OCI-LY3 (cell line): Measurements from ENCODE around the gene SIRT3.

Source experiments
- CTCF ChIP-seq: fragments of 200-600, 300-600 bp; sonication (generic); IDR thresholded peaks from 2 replicates; pipeline ENCODE4 v1.5.1; 2014; ENCODE audit warnings: antibody characterized with exemption, low read length, low read depth
- EZH2phosphoT487 ChIP-seq: fragments of 200-600 bp; shearing (Covaris generic); IDR thresholded peaks from 2 replicates; pipeline ENCODE4 v1.6.1; 2018; ENCODE audit warnings: antibody characterized with exemption, mixed run types, low read depth

GRCh38 chr11:272195-272930, 36.2 kb upstream of the SIRT3 start:
- TF ChIP-seq CTCF = no peak
- TF ChIP-seq EZH2phosphoT487 = no peak
